SU-DHL-6 (cell line): Measurements from ENCODE around the gene PTS.

Source experiments
- H2AFZ ChIP-seq: fragments of 200-600 bp; sonication (generic); 2 replicates; pipeline ENCODE4 v1.6.1; 2014; ENCODE audit warnings: low read depth, mild to moderate bottlenecking, moderate library complexity, mixed read lengths, antibody characterized with exemption, low read length; ENCODE audit not compliant: severe bottlenecking
- H3F3A ChIP-seq: fragments of 200-600 bp; shearing (Covaris generic); 2 replicates; pipeline ENCODE4 v1.6.0; 2016; ENCODE audit warnings: antibody characterized with exemption, mild to moderate bottlenecking; ENCODE audit not compliant: insufficient read depth
- H3K27ac ChIP-seq: fragments of 200-600 bp; sonication (generic); 2 replicates; pipeline ENCODE4 v1.5.1; 2016; ENCODE audit warnings: low read depth, mild to moderate bottlenecking, low read length, moderate library complexity, mixed read lengths
- H3K27me3 ChIP-seq: fragments of 200-600 bp; sonication (generic), shearing (Covaris generic); 2 replicates; pipeline ENCODE4 v1.6.0; 2014; ENCODE audit warnings: mild to moderate bottlenecking, low read length
- H3K36me3 ChIP-seq: fragments of 200-600 bp; sonication (generic); 2 replicates; pipeline ENCODE4 v1.6.1; 2014; ENCODE audit warnings: mild to moderate bottlenecking, low read length, mixed read lengths
- H3K4me2 ChIP-seq: fragments of 300-600, 200-600 bp; shearing (Covaris generic), sonication (generic); 2 replicates; pipeline ENCODE4 v1.6.0; 2014; ENCODE audit warnings: low read length, low read depth, mild to moderate bottlenecking; ENCODE audit not compliant: poor library complexity, severe bottlenecking
- H3K4me3 ChIP-seq: fragments of 200-600 bp; sonication (generic); 2 replicates; pipeline ENCODE4 v1.5.1; 2014; ENCODE audit warnings: antibody characterized with exemption, low read length, mild to moderate bottlenecking, mixed read lengths; ENCODE audit not compliant: insufficient read depth, poor library complexity, severe bottlenecking
- H3K79me2 ChIP-seq: fragments of 200-600 bp; sonication (generic); 2 replicates; pipeline ENCODE4 v1.6.1; 2014; ENCODE audit warnings: mild to moderate bottlenecking, low read length, moderate library complexity; ENCODE audit not compliant: insufficient read depth
- H3K9ac ChIP-seq: fragments of 200-600 bp; sonication (generic); 2 replicates; pipeline ENCODE4 v1.7.0; 2014; ENCODE audit warnings: mild to moderate bottlenecking, low read length
- H3K9me2 ChIP-seq: fragments of 200-600 bp; sonication (generic); replicated peaks from 2 replicates; pipeline ENCODE4 v1.6.1; 2014; ENCODE audit warnings: low read length; ENCODE audit not compliant: insufficient read depth
- H3K9me3 ChIP-seq: fragments of 200-600 bp; sonication (generic); 2 replicates; pipeline ENCODE4 v1.6.1; 2014; ENCODE audit warnings: low read length, mixed read lengths; ENCODE audit not compliant: insufficient read depth
- H4K20me1 ChIP-seq: fragments of 200-600 bp; sonication (generic); 2 replicates; pipeline ENCODE4 v1.6.1; 2014; ENCODE audit warnings: low read depth, mild to moderate bottlenecking, antibody characterized with exemption, low read length, moderate library complexity, mixed read lengths
- EZH2phosphoT487 ChIP-seq: fragments of 200-600 bp; sonication (generic), shearing (Covaris generic); conservative IDR thresholded peaks from 2 replicates; pipeline ENCODE4 v1.6.1; 2018; ENCODE audit warnings: mild to moderate bottlenecking, antibody characterized with exemption, low read length, moderate library complexity, mixed read lengths
- TF ChIP-seq, protein P1 (sequence below): fragments of 200-600 bp; sonication (generic); IDR thresholded peaks from one replicate; pipeline ENCODE4 v1.5.1; 2017; ENCODE audit warnings: antibody characterized with exemption, mild to moderate bottlenecking, low read length, moderate library complexity; ENCODE audit not compliant: insufficient read depth, poor library complexity, severe bottlenecking

PTS gene

GRCh38 chr11:112249871-112250610 lies 23.8 kb downstream of the PTS start:
- no peak overlapping the region for H3K9ac ChIP-seq
- no peak overlapping the region for H3K27ac ChIP-seq
- no peaks in the 10 kb centered on the region for H3K9me3 ChIP-seq
- H3K9me2 ChIP-seq = no peaks in the 10 kb centered on the region
- H3K79me2 ChIP-seq = no peaks in the 10 kb centered on the region
- TF ChIP-seq, protein P1, sequence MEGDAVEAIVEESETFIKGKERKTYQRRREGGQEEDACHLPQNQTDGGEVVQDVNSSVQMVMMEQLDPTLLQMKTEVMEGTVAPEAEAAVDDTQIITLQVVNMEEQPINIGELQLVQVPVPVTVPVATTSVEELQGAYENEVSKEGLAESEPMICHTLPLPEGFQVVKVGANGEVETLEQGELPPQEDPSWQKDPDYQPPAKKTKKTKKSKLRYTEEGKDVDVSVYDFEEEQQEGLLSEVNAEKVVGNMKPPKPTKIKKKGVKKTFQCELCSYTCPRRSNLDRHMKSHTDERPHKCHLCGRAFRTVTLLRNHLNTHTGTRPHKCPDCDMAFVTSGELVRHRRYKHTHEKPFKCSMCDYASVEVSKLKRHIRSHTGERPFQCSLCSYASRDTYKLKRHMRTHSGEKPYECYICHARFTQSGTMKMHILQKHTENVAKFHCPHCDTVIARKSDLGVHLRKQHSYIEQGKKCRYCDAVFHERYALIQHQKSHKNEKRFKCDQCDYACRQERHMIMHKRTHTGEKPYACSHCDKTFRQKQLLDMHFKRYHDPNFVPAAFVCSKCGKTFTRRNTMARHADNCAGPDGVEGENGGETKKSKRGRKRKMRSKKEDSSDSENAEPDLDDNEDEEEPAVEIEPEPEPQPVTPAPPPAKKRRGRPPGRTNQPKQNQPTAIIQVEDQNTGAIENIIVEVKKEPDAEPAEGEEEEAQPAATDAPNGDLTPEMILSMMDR = no peak
- no peak for TF ChIP-seq EZH2phosphoT487
- H2AFZ ChIP-seq = no peak overlapping the region
- no peak overlapping the region for H3K4me2 ChIP-seq
- H4K20me1 ChIP-seq = no peaks in the 10 kb centered on the region
- no peak overlapping the region for H3K4me3 ChIP-seq
- H3K27me3 ChIP-seq = no peaks in the 10 kb centered on the region
- H3F3A ChIP-seq = no peaks in the 10 kb centered on the region
- H3K36me3 ChIP-seq = no peaks in the 10 kb centered on the region

DNA sequence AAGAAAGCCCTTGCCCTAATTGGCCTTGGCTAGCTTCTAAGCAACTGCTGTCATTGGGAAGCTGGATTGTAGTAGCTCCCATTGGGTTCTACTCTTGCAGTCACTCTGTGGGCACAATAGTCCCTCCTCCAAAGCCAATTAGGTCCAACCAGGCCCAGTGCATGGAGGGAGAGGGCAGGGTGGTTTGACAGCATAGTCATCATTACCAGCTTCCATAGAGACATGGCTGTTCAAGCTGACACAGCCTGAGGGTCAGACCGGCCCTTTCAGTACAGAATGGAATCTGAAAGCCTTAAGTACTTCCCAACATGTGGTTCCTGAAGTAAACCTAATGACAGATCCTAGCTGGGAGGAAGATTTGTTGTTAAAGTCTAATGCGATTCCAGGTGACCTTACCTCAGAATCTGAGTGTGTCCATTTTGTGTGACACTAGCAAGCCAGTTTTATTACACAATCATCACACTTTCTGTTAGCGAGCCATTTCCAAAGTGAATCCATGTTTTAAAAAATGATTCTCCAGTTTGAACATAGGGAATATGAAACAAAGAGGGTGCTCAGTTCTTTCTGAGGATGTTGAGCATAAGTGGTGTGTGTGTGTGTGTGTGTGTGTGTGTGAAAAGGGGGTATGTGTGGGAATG lies 27.5 kb downstream of the PTS start:
- no peaks in the 10 kb centered on the region for H3K9me3 ChIP-seq
- no peaks in the 10 kb centered on the region for H3K27me3 ChIP-seq
- no peaks in the 10 kb centered on the region for H3K36me3 ChIP-seq
- no peaks in the 10 kb centered on the region for H3F3A ChIP-seq
- no peaks in the 10 kb centered on the region for H3K79me2 ChIP-seq
- H3K4me3 ChIP-seq = no peak overlapping the region
- TF ChIP-seq EZH2phosphoT487 = no peak
- TF ChIP-seq, protein P1 = no peak
- no peaks in the 10 kb centered on the region for H4K20me1 ChIP-seq
- H3K4me2 ChIP-seq = no peak overlapping the region
- H2AFZ ChIP-seq = no peak overlapping the region
- H3K27ac ChIP-seq = no peak overlapping the region
- H3K9ac ChIP-seq = no peak overlapping the region
- no peaks in the 10 kb centered on the region for H3K9me2 ChIP-seq

DNA sequence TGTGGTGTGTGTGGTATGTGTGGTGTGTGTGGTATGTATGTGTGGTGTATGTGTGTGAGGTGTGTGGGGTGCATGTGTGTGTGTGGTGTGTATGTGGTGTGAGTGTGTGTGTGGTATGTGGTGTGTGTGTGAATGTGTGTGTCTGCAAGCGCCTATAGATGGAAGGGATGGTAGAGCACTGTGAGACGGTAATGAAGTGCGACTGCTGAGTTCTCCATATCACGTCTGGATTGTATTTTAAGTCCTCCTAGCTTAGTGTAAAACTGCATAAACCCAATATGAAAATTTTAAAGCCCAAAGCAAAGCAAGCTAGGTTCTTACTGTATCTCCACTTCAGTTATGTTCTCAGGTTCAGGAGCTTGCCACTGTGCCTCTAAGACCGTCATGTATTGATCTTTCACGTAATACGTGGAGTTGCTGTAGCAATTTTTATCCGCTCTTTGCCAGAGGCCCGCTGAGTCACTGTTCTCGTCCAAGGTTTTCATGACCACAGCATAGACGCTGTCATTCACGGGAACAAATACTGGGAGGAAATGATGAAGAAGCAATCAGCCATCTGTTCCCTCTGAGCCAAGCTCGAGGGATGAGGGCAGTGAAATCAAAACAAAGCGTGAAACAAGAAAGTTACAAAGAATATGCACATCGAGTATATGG lies 29.0 kb downstream of the PTS start:
- no peak overlapping the region for H3K4me3 ChIP-seq
- TF ChIP-seq EZH2phosphoT487 = no peak
- TF ChIP-seq, protein P1 = no peak
- H3K27me3 ChIP-seq = no peaks in the 10 kb centered on the region
- no peaks in the 10 kb centered on the region for H3K9me3 ChIP-seq
- no peaks in the 10 kb centered on the region for H3K9me2 ChIP-seq
- H2AFZ ChIP-seq = no peak overlapping the region
- no peak overlapping the region for H3K27ac ChIP-seq
- H3K36me3 ChIP-seq = no peaks in the 10 kb centered on the region
- no peaks in the 10 kb centered on the region for H3F3A ChIP-seq
- no peaks in the 10 kb centered on the region for H3K79me2 ChIP-seq
- no peak overlapping the region for H3K9ac ChIP-seq
- H3K4me2 ChIP-seq = no peak overlapping the region
- no peaks in the 10 kb centered on the region for H4K20me1 ChIP-seq
